ENCODE data around the gene MED10. TPM values are rescaled to one million over a fixed set of nuclear protein-coding genes. Genes with fewer than 3 reads are reported as not detected.

The MED10 gene
- total and polyA plus RNA-seq, 2 experiments from 2014 or later, result 16.0 to 58.1 TPM

GRCh38 chr5:6412811-6413210 lies 34.5 kb upstream of the MED10 start:
- no peaks in the 10 kb centered on the region for H4K20me1 ChIP-seq (replicated peaks; ENCODE audit: insufficient read depth)
- H3F3A ChIP-seq (replicated peaks; ENCODE audit: low read depth), result no peaks in the 10 kb centered on the region
- TF ChIP-seq EZH2phosphoT487 (IDR thresholded peaks at IDR 0.05; ENCODE audit: unreplicated experiment) (no peak), ZNF331 (CRISPR knock-in tag; IDR thresholded peaks at IDR 0.05; ENCODE audit: low read depth) (no peak), REST (IDR thresholded peaks at IDR 0.05; ENCODE audit: unreplicated experiment) (no peak), NANOG (IDR thresholded peaks at IDR 0.05; ENCODE audit: borderline replicate concordance) (no peak), CTCF (conservative IDR thresholded peaks at IDR 0.05; ENCODE audit: low read depth in 2 of 2) (no peak), ZNF114 (CRISPR knock-in tag; IDR thresholded peaks at IDR 0.05) (no peak), JUNB (IDR thresholded peaks at IDR 0.05; ENCODE audit: unreplicated experiment) (no peak), POLR2AphosphoS5 (IDR thresholded peaks at IDR 0.05; ENCODE audit: low read depth) (no peak), EZH2 (IDR thresholded peaks at IDR 0.05; ENCODE audit: low read depth, unreplicated experiment) (no peak), STAT1 (IDR thresholded peaks at IDR 0.05; ENCODE audit: unreplicated experiment) (no peak), ZNF462 (CRISPR knock-in tag; IDR thresholded peaks at IDR 0.05) (no peak), CREB1 (CRISPR knock-in tag; IDR thresholded peaks at IDR 0.05; ENCODE audit: low read depth) (no peak), ETS1 (IDR thresholded peaks at IDR 0.05) (no peak)

More at GRCh38 chr5:6412811-6413210, 34.5 kb upstream of the MED10 start:
- no peak for DNase-seq (ENCODE audit: low spot score)
- H3K9me3 Mint-ChIP-seq, result peaks cover 9% of the 10 kb centered on the region; the same call in 2 of the 3 replicates
- no peaks in the 10 kb centered on the region for H3K9me2 ChIP-seq (ENCODE audit: insufficient read depth)
- no peaks in the 10 kb centered on the region for H3K79me2 ChIP-seq (replicated peaks; ENCODE audit: insufficient read depth)
- no peak overlapping the region for H2AFZ ChIP-seq
- no peaks in the 10 kb centered on the region; the same call in 2 of the 3 replicates for H3K4me1 Mint-ChIP-seq
- H3K27me3 ChIP-seq (ENCODE audit: insufficient read depth), result no peaks in the 10 kb centered on the region
- H3K36me3 Mint-ChIP-seq (ENCODE audit: low read depth), result no peaks in the 10 kb centered on the region
- H3K4me3 ChIP-seq, result no peak overlapping the region
- peaks cover 7% of the 10 kb centered on the region for H3K27me3 Mint-ChIP-seq (ENCODE audit: insufficient read depth, low read depth, poor library complexity)
- H3K4me1 ChIP-seq (ENCODE audit: insufficient read depth), result no peaks in the 10 kb centered on the region
- H3K4me3 Mint-ChIP-seq, result no peak overlapping the region
- no peak for ATAC-seq
- H3K4me2 ChIP-seq, result no peak overlapping the region
- no peak overlapping the region for H3K27ac Mint-ChIP-seq
- no peak overlapping the region for H3K27ac ChIP-seq (ENCODE audit: low read depth)
- no peaks in the 10 kb centered on the region for H3K36me3 ChIP-seq (ENCODE audit: insufficient read depth)
